NCI-H1048 (cell line): ENCODE results near the gene PIP5K1A.

Source experiments
- DNase-seq: peaks from one replicate; lab custom pipeline; 2025; lab: John Stamatoyannopoulos, UW

Gene PIP5K1A

DNA sequence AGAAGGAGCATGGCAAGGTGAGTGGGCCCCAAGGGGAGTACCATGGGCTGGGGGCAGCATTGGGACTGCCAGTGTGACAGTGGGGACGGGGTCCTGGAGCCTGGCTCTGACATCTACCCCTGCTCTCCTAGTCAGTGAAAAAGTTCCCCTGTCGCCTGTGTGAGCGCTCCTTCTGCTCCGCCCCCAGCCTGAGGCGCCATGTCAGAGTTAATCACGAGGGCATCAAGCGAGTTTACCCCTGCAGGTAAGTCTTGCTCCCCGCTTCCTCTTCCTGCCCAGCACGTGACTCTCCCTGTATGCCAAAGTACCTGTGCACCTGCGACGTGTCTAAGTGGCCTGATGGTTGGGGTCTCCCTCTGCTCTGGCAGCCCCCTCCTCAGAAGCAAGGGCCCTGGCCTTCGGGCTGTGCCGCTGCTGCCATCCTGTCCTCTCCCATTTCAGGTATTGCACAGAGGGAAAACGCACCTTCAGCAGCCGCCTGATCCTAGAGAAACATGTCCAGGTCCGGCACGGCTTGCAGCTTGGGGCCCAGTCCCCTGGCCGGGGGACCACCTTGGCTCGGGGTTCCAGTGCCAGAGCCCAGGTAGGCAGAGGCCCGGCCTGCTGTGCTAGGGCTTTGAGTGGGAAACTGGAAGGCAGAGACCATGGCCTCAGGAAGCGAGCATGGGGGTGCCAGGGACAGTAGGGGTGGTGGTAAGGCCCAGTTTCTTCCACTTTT is 91.8 kb downstream of the PIP5K1A start:
- DNase-seq = no peak

GRCh38 chr1:151290709-151291303 is 92.5 kb downstream of the PIP5K1A start:
- no peak for DNase-seq

DNA sequence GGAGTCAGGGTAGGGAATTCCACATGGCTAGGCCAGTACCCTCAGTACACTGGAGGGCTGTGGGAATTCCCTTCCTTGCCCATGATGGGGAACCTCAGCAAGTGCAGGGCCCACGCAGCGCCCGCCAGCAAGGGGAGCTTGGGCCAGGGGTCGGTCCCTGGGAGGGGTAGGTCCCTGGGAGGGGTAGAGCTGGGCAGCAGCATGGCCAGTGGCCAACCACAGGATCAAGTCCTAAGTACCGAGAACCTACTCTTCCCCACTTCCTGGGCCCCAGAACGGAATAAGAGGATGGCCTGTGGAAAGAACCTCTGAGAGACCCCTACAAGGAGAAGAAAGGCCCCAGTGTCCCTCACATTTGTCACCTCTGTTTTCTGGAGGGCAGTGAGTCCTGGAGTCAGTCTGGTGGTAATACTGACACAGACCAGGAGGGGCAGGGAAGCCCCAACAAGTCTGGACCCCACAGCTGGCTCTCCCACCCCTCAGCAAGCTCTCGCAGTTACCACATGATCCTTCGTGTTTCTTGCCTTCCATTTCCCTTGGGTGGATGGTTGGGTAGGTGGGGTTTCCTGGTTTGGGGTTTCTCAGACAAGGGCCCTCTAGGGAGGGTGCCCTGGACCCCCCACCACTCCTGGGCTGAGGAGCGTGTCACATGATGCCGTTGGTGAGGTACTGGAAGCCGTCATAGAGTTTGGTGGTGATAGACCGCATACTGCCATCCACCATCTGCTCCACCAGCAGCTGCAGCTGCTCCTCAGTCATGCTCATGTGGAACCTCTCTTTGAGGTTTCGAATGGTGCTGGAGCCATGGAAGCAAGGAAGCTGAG is 94.1 kb downstream of the PIP5K1A start:
- DNase-seq = no peak

DNA sequence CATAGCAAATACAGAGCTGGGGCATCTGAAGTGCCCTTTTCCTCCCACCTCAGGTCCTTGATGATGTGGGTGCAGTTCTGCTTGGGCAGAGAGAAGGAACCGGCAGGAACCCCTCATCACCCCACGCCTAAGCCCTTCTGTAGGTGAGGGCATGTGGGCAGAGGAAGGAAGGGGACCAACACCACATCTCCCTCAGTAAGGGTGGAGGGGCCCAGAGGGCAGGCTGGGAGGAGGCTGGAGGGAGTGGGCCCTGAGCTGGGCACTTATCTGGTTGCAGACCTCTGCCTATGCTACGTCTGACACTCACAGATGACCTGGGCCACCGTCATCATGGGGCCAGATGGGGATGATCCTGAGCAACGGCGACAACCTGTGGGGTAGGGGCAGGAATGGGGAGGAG is 94.7 kb downstream of the PIP5K1A start:
- no peak for DNase-seq

DNA sequence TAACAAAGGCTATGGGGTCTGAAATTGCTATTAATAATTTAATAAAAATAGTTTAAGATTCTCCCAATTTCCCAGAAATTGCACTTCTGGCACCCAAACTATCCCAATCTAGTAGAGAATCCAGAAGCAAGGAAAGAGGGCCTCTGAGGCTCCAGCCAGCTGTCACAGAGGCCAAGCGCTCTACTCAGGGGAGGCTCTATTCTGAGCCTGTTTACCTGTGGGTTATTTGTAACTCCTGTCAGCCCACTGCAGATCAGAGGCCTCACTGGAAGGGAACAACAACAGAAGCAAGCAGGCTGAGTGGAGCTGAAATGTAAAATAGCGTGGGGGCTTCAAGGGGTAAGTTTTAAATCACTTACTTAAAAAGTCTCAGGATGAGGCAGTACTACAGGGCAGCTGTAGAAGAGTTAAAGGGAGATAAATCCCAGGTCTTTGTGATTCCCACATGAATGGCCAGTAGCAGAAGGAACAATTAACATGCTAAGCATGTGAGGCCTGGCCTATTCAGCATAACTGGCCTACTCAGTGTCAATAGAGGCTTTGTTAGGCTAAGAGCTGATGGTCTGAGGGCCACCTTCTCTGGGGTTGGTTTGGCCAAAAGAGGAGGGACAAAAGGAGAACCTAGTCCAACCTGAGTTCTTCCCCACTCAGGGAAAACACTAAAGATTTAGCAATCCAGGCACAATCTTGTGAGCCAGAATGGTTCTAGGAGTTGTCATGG is 96.5 kb downstream of the PIP5K1A start:
- DNase-seq = no peak
